Measurements from ENCODE around the gene TMEM269.
"Not testable (repeated sequence)": the region's sequence is repeated elsewhere in the genome, so short reads cannot be mapped to it uniquely, and the experiment has no call there.

The TMEM269 gene

GRCh38 chr1:42748461-42749410 is 36.1 kb upstream of the TMEM269 start:
- no peak for DNase-seq

- no peak for DNase-seq
These were observed 34.8 kb upstream of the TMEM269 start for GRCh38 chr1:42750041-42750440.

GRCh38 chr1:42751511-42752070 is 33.2 kb upstream of the TMEM269 start:
- not testable (repeated sequence) for DNase-seq

GRCh38 chr1:42752284-42752683 is 32.5 kb upstream of the TMEM269 start:
- no peak for DNase-seq

GRCh38 chr1:42753070-42753469 is 31.7 kb upstream of the TMEM269 start:
- no peak for DNase-seq

GRCh38 chr1:42756956-42757891 is 27.6 kb upstream of the TMEM269 start:
- DNase-seq, result peak; percentile 34 to 76 (median 52)

- no peak for DNase-seq
These were observed 26.9 kb upstream of the TMEM269 start for GRCh38 chr1:42757892-42758275.

GRCh38 chr1:42758641-42759040 is 26.1 kb upstream of the TMEM269 start:
- no peak for DNase-seq

GRCh38 chr1:42759114-42759513 is 25.7 kb upstream of the TMEM269 start:
- DNase-seq, result no peak

GRCh38 chr1:42761567-42761966 is 23.2 kb upstream of the TMEM269 start:
- no peak for DNase-seq

GRCh38 chr1:42762269-42762668 is 22.5 kb upstream of the TMEM269 start:
- no peak for DNase-seq

- DNase-seq, result peak in 1 of 3 experiments; percentile 29
These were observed 19.5 kb upstream of the TMEM269 start for GRCh38 chr1:42765269-42765668.

- peak; percentile 36 to 76 (median 73) for DNase-seq
These were observed 18.7 kb upstream of the TMEM269 start for GRCh38 chr1:42765832-42766740.

- DNase-seq, result peak; percentile 99 to 100 (median 99)
These were observed 17.9 kb upstream of the TMEM269 start, which contains the start of the genes C1orf50 and P3H1 for GRCh38 chr1:42766741-42767509. TSS of gene C1orf50 (plus strand) at chr1:42767249. CDS start at chr1:42767312, 63 bp downstream. TSS of gene P3H1 (minus strand) at chr1:42767028. CDS start at chr1:42766971, 57 bp downstream.

GRCh38 chr1:42767510-42768000 is 17.2 kb upstream of the TMEM269 start:
- peak in 1 of 3 experiments; percentile 48 for DNase-seq

GRCh38 chr1:42768172-42768571 is 16.6 kb upstream of the TMEM269 start:
- DNase-seq, result no peak

- no peak for DNase-seq
These were observed 15.0 kb upstream of the TMEM269 start for GRCh38 chr1:42769811-42770210.

- DNase-seq, result no peak
These were observed 11.4 kb upstream of the TMEM269 start for GRCh38 chr1:42773420-42773819.

GRCh38 chr1:42774928-42775526 is 9.8 kb upstream of the TMEM269 start:
- DNase-seq, result no peak

- no peak for DNase-seq
These were observed 8.3 kb upstream of the TMEM269 start for GRCh38 chr1:42776502-42776901.

Measured in NCI-H1417 (cell line).